T-cell (primary cell): ENCODE measurements around the gene NEU4. TPM values are rescaled to one million over a fixed set of nuclear protein-coding genes. Genes with fewer than 3 reads are reported as not detected.
A peak's percentile ranks its signal among the peaks of the same experiment; 100 is the strongest.

ENCODE experiments used
- ATAC-seq, 4 experiments: fragments of 200-7000 bp in 3 of 4; fragments of 150-1000 bp in 1 of 4; cut with Tn5 transposase; replicated peaks in 1 of 4; 1 replicate in 3 of 4; 2 replicates in 1 of 4; pipeline ENCODE4 v1.10.0; 2021; ENCODE audit warnings: moderate library complexity in 3 of 4, mild to moderate bottlenecking in 2 of 4, moderate number of reproducible peaks in 1 of 4
- CTCF ChIA-PET, 2 donors: fragments of 300-600 bp; sonication (Branson Sonifier 250); formaldehyde crosslinking; loops; one replicate each; lab custom pipeline; 2022; ENCODE audit warnings: antibody characterized with exemption in 2 of 2; lab: Charles Lee
- POLR2A ChIA-PET, 2 donors: fragments of 300-600 bp; sonication (Branson Sonifier 250); formaldehyde crosslinking; loops; one replicate each; lab custom pipeline; 2022; ENCODE audit warnings: antibody characterized with exemption in 2 of 2; lab: Charles Lee
- DNase-seq, 35 experiments: peaks; one replicate each; pipeline versions ENCODE4 v3.0.0 to v3.0.0-alpha.2; 2013 to 2023
- H3K27ac ChIP-seq: one replicate; pipeline ENCODE4 v1.5.1; 2013; ENCODE audit warnings: low read length
- H3K27me3 ChIP-seq, 2 experiments: replicated peaks in 1 of 2; 1 replicate in 1 of 2; 2 replicates in 1 of 2; pipeline versions ENCODE4 v1.6.1 to v1.7.0; 2013; ENCODE audit warnings: low read length in 1 of 2, mixed read lengths in 1 of 2; ENCODE audit not compliant: control insufficient read depth in 2 of 2, insufficient read depth in 2 of 2; ENCODE audit errors: extremely low read depth in 1 of 2
- H3K36me3 ChIP-seq, 2 donors: 1 replicate in 1 of 2; 2 replicates in 1 of 2; pipeline versions ENCODE4 v1.6.1 to v1.7.0; 2013; ENCODE audit warnings: low read length in 1 of 2; ENCODE audit not compliant: control insufficient read depth in 2 of 2, insufficient read depth in 1 of 2; ENCODE audit errors: extremely low read depth in 1 of 2
- H3K4me1 ChIP-seq, 2 experiments: 1 replicate in 1 of 2; 2 replicates in 1 of 2; pipeline versions ENCODE4 v1.6.1 to v1.7.0; 2013; ENCODE audit warnings: low read length in 2 of 2, mixed read lengths in 1 of 2; ENCODE audit not compliant: insufficient read depth in 2 of 2, control insufficient read depth in 1 of 2; ENCODE audit errors: extremely low read depth in 1 of 2
- H3K4me3 ChIP-seq, 2 donors: 1 replicate in 1 of 2; 2 replicates in 1 of 2; pipeline versions ENCODE4 v1.5.1 to v1.7.0; 2013; ENCODE audit warnings: mild to moderate bottlenecking in 2 of 2, low read length in 1 of 2, moderate library complexity in 1 of 2; ENCODE audit not compliant: control insufficient read depth in 1 of 2; ENCODE audit errors: extremely low read depth in 1 of 2
- H3K9me3 ChIP-seq: 2 replicates; pipeline ENCODE4 v1.7.0; 2013
- H3K27ac Mint-ChIP-seq, 2 donors: one replicate each; pipeline ENCODE4 v1.8.0; 2020 to 2021; ENCODE audit warnings: mild to moderate bottlenecking in 2 of 2, mixed read lengths in 2 of 2
- H3K27me3 Mint-ChIP-seq, 2 donors: one replicate each; pipeline ENCODE4 v1.8.0; 2021 to 2022; ENCODE audit warnings: mixed read lengths in 2 of 2
- H3K36me3 Mint-ChIP-seq: one replicate; pipeline ENCODE4 v1.8.0; 2021; ENCODE audit warnings: mixed read lengths
- H3K4me1 Mint-ChIP-seq, 3 donors: one replicate each; pipeline ENCODE4 v1.8.0; 2020 to 2022; ENCODE audit warnings: mixed read lengths in 3 of 3, mild to moderate bottlenecking in 1 of 3
- H3K4me3 Mint-ChIP-seq, 3 donors: one replicate each; pipeline ENCODE4 v1.8.0; 2020 to 2022; ENCODE audit warnings: mild to moderate bottlenecking in 3 of 3, mixed read lengths in 3 of 3, moderate library complexity in 3 of 3
- H3K9me3 Mint-ChIP-seq, 3 donors: one replicate each; pipeline ENCODE4 v1.8.0; 2020 to 2022; ENCODE audit warnings: mixed read lengths in 3 of 3
- WGBS: methylation state at CpG from one replicate; pipeline ENCODE4 v1.1.5; 2013; ENCODE audit warnings: missing lambda C conversion rate; ENCODE audit not compliant: insufficient coverage; 5-methylcytosine and 5-hydroxymethylcytosine counted together
- total RNA-seq, 35 experiments: library from RNA in 6 of 35; stranded (reverse) in 6 of 35; fragments of 120-200 nt in 1 of 35; gene quantifications; one replicate each; pipeline versions ENCODE4 v1.2.1 to v1.2.4 and lab custom pipeline; 2013 to 2026

The NEU4 gene
- total RNA-seq, 5 donors from 2014 or later (not counting 1 experiment from before 2014, with no cell fraction given), result 0.26 to 1.6 (median 1.4) TPM; not detected in 2

GRCh38 chr2:241851325-241852115 lies 42.5 kb downstream of the NEU4 start:
- H3K36me3 Mint-ChIP-seq, result no peaks in the 10 kb centered on the region
- H3K9me3 Mint-ChIP-seq, result no peaks in the 10 kb centered on the region
- no peak for DNase-seq
- 94% methylated on average over 21 of the region's 26 CpGs for WGBS
- H3K27me3 Mint-ChIP-seq, result peaks cover 0 to 2% of the 10 kb centered on the region in 2 donors
- Histone ChIP-seq H3K27me3 (peaks cover 0 to 7% of the 10 kb centered on the region in 2 experiments), H3K27ac (no peak overlapping the region), H3K4me3 (no peak overlapping the region), H3K36me3 (peaks cover 0 to 5% of the 10 kb centered on the region in 2 donors), H3K4me1 (peaks cover 0 to 33% of the 10 kb centered on the region in 2 experiments), H3K9me3 (no peaks in the 10 kb centered on the region)
- ChIA-PET POLR2A (no interaction called here), CTCF (interaction anchor here in 1 of 2 donors (0.5 kb wide), 1 partner anchor 22 kb away, joined by 4 read pairs; no protein-coding TSS in a partner anchor)
- no peak overlapping the region for H3K27ac Mint-ChIP-seq
- H3K4me3 Mint-ChIP-seq, result no peak overlapping the region
- H3K4me1 Mint-ChIP-seq, result peaks cover 2 to 10% (median 4%) of the 10 kb centered on the region in 3 donors
- no peak for ATAC-seq

- ChIA-PET POLR2A (no interaction called here), CTCF (interaction anchor here in 1 of 2 donors (0.5 kb wide), 1 partner anchor 21 kb away, joined by 4 read pairs; no protein-coding TSS in a partner anchor)
- 91% methylated on average over 35 of the region's 39 CpGs for WGBS
- Histone ChIP-seq H3K4me3 (no peak overlapping the region), H3K9me3 (no peaks in the 10 kb centered on the region), H3K4me1 (peaks cover 0 to 41% of the 10 kb centered on the region in 2 experiments), H3K27me3 (peaks cover 0 to 7% of the 10 kb centered on the region in 2 experiments), H3K27ac (no peak overlapping the region), H3K36me3 (peaks cover 0 to 5% of the 10 kb centered on the region in 2 donors)
- ATAC-seq, result no peak
- H3K27ac Mint-ChIP-seq, result no peak overlapping the region
- no peak overlapping the region for H3K4me3 Mint-ChIP-seq
- no peaks in the 10 kb centered on the region for H3K27me3 Mint-ChIP-seq
- H3K9me3 Mint-ChIP-seq, result no peaks in the 10 kb centered on the region
- H3K4me1 Mint-ChIP-seq, result peaks cover 6 to 13% (median 6%) of the 10 kb centered on the region in 3 donors
- peak in 1 of 35 experiments; percentile 19 for DNase-seq
- no peaks in the 10 kb centered on the region for H3K36me3 Mint-ChIP-seq
Measured at GRCh38 chr2:241852116-241852980, 43.4 kb downstream of the NEU4 start.

- 84% methylated on average over 10 of the region's 10 CpGs for WGBS
- Mint-ChIP-seq H3K9me3 (no peaks in the 10 kb centered on the region), H3K4me1 (peaks cover 8 to 17% (median 9%) of the 10 kb centered on the region in 3 donors), H3K27ac (no peak overlapping the region), H3K27me3 (no peaks in the 10 kb centered on the region), H3K4me3 (no peak overlapping the region), H3K36me3 (no peaks in the 10 kb centered on the region)
- ChIA-PET POLR2A (no interaction called here), CTCF (no interaction called here)
- Histone ChIP-seq H3K9me3 (no peaks in the 10 kb centered on the region), H3K4me1 (peaks cover 0 to 49% of the 10 kb centered on the region in 2 experiments), H3K27me3 (peaks cover 0 to 7% of the 10 kb centered on the region in 2 experiments), H3K36me3 (peaks cover 0 to 5% of the 10 kb centered on the region in 2 donors), H3K4me3 (no peak overlapping the region), H3K27ac (no peak overlapping the region)
- no peak for ATAC-seq
- DNase-seq, result no peak
Measured at GRCh38 chr2:241852981-241853631, 44.1 kb downstream of the NEU4 start.

- Mint-ChIP-seq H3K9me3 (no peaks in the 10 kb centered on the region), H3K27ac (no peak overlapping the region), H3K27me3 (no peaks in the 10 kb centered on the region), H3K4me1 (peaks cover 12 to 22% (median 12%) of the 10 kb centered on the region in 3 donors), H3K36me3 (no peaks in the 10 kb centered on the region), H3K4me3 (no peak overlapping the region)
- no peaks in the 10 kb centered on the region for H3K9me3 ChIP-seq
- H3K4me1 ChIP-seq, result peaks cover 0 to 55% of the 10 kb centered on the region in 2 experiments
- peaks cover 0 to 7% of the 10 kb centered on the region in 2 experiments for H3K27me3 ChIP-seq
- no peak overlapping the region for H3K27ac ChIP-seq
- CTCF ChIA-PET, result no interaction called here
- POLR2A ChIA-PET, result no interaction called here
- ATAC-seq (peak in 1 of 4 experiments; percentile 23), DNase-seq (no peak)
- no peak overlapping the region for H3K4me3 ChIP-seq
- H3K36me3 ChIP-seq, result peaks cover 0 to 5% of the 10 kb centered on the region in 2 donors
- 78% methylated on average over 24 of the region's 27 CpGs for WGBS
Measured at GRCh38 chr2:241853651-241854341, 44.8 kb downstream of the NEU4 start.

GRCh38 chr2:241854342-241855244 lies 45.6 kb downstream of the NEU4 start:
- Histone ChIP-seq H3K4me3 (no peak overlapping the region), H3K9me3 (no peaks in the 10 kb centered on the region), H3K4me1 (peaks cover 3 to 63% of the 10 kb centered on the region in 2 experiments), H3K36me3 (peaks cover 0 to 5% of the 10 kb centered on the region in 2 donors), H3K27ac (no peak overlapping the region), H3K27me3 (peaks cover 0 to 4% of the 10 kb centered on the region in 2 experiments)
- Mint-ChIP-seq H3K27ac (no peak overlapping the region), H3K27me3 (no peaks in the 10 kb centered on the region), H3K36me3 (no peaks in the 10 kb centered on the region), H3K9me3 (no peaks in the 10 kb centered on the region), H3K4me3 (no peak overlapping the region), H3K4me1 (peaks cover 14 to 25% (median 15%) of the 10 kb centered on the region in 3 donors)
- POLR2A ChIA-PET, result interaction anchor here (0.5 to 0.6 kb wide), 2 partner anchors 58 to 140 kb away, joined by 3 to 5 read pairs; no protein-coding TSS in a partner anchor
- ATAC-seq (no peak), DNase-seq (peak in 1 of 35 experiments; percentile 1)
- CTCF ChIA-PET, result no interaction called here
- WGBS, result 75% methylated on average over 14 of the region's 21 CpGs
